Testis (tissue), 2 donors: ENCODE results near the gene FAM107A.

Experiments used
- POLR2A ChIP-seq: fragments of 450-650 bp; IDR thresholded peaks from one replicate; pipeline ENCODE4 v1.6.1; 2017; ENCODE audit warnings: antibody characterized with exemption, mild to moderate bottlenecking, moderate library complexity
- TF ChIP-seq, protein P1 (sequence below), 3 experiments: fragments of 450-650 bp in 2 of 3; fragments of 200-600 bp in 1 of 3; sonication (generic) in 1 of 3; IDR thresholded peaks; one replicate each; pipeline ENCODE4 v1.5.1; 2016 to 2019; ENCODE audit warnings: antibody characterized with exemption in 3 of 3, mild to moderate bottlenecking in 2 of 3, moderate library complexity in 1 of 3

DNA sequence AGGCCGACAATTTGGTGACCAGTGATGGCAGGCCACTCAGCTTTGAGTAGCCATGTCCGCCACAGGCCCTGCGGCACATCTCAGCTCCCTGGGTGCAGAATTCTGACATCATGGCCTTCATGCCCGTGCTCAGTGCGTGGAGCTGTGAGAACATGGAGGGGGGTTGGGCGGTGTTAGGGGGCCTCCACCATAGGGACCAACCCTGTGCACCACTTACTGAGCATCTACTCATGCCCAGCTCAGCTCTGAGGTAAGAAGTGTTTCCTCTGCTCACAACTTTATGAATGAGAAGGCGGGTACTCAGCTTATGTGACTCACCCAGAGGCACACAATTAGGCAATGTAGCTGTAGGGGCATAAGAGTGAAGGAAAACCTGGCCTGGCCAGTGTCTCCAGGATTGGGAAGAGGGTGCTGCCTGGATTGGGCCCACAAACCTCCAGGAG is 50.7 kb downstream of the FAM107A start:
- TF ChIP-seq, protein P1, sequence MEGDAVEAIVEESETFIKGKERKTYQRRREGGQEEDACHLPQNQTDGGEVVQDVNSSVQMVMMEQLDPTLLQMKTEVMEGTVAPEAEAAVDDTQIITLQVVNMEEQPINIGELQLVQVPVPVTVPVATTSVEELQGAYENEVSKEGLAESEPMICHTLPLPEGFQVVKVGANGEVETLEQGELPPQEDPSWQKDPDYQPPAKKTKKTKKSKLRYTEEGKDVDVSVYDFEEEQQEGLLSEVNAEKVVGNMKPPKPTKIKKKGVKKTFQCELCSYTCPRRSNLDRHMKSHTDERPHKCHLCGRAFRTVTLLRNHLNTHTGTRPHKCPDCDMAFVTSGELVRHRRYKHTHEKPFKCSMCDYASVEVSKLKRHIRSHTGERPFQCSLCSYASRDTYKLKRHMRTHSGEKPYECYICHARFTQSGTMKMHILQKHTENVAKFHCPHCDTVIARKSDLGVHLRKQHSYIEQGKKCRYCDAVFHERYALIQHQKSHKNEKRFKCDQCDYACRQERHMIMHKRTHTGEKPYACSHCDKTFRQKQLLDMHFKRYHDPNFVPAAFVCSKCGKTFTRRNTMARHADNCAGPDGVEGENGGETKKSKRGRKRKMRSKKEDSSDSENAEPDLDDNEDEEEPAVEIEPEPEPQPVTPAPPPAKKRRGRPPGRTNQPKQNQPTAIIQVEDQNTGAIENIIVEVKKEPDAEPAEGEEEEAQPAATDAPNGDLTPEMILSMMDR (IDR thresholded peaks at IDR 0.05): no peak
- no peak for TF ChIP-seq POLR2A
